DOHH2 (cell line): ENCODE measurements around the gene CACNA1I.

Experiments used
- CTCF ChIP-seq: fragments of 200-600 bp; sonication (generic); IDR thresholded peaks from one replicate; pipeline ENCODE4 v1.5.1; 2014; ENCODE audit warnings: antibody characterized with exemption, mild to moderate bottlenecking, low read depth, low read length; ENCODE audit not compliant: poor library complexity, severe bottlenecking
- EZH2phosphoT487 ChIP-seq: fragments of 200-600 bp; sonication (generic); IDR thresholded peaks from 2 replicates; pipeline ENCODE4 v1.6.1; 2017; ENCODE audit warnings: borderline replicate concordance, mild to moderate bottlenecking, antibody characterized with exemption, low read length, moderate library complexity, mixed read lengths

DNA sequence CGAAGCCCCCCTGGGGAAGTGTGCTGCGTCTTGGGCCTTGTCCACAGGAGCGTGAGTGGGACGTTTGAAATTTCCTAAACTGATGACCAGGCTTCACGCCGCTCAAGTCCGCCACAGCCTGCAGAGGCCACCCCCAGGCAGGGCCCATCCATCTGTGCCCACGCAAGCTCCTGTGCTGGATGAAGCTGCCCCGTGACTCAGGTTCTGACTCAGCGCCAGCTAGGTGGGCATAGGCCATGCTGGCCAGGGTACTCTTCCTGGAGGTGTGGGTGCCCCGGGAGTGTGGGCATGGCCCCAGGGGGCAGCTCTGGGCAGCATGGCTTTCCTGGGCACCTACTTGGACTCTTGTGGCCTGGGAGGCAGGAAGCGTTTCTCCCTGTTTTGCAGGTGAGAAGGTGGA is 134.8 kb downstream of the CACNA1I start:
- TF ChIP-seq CTCF (no peak), EZH2phosphoT487 (no peak)
